Astrocyte of the cerebellum (primary cell): Measurements from ENCODE around the gene MBD3.

Experiments
- DNase-seq: peaks from one replicate; pipeline ENCODE4 v3.0.0-alpha.2; 2011; ENCODE audit warnings: low read depth
- H3K4me3 ChIP-seq: 2 replicates; pipeline ENCODE4 v1.5.1; 2011; ENCODE audit warnings: mild to moderate bottlenecking, low read depth, low read length, moderate library complexity
- CTCF ChIP-seq: IDR thresholded peaks from 2 replicates; pipeline ENCODE4 v1.5.1; 2012; ENCODE audit warnings: low read length, low read depth, moderate library complexity, mild to moderate bottlenecking; ENCODE audit errors: missing control alignments
- in situ Hi-C: cut with HindIII; loops from 2 replicates; pipeline ENCODE4 v1.10.0; 2017; ENCODE audit warnings: low sequenced_read_pairs

The MBD3 gene

GRCh38 chr19:1567116-1567847 lies 25.4 kb downstream of the MBD3 start:
- in situ Hi-C loops, result no loop called here
- H3K4me3 ChIP-seq, result peak overlapping the region; percentile 57
- no peak for DNase-seq
- no peak for TF ChIP-seq CTCF

GRCh38 chr19:1566392-1567115 lies 26.1 kb downstream of the MBD3 start:
- no peak for TF ChIP-seq CTCF
- in situ Hi-C loops, result no loop called here
- peak overlapping the region; percentile 57 for H3K4me3 ChIP-seq
- peak; percentile 56 for DNase-seq

GRCh38 chr19:1563251-1563650 lies 29.4 kb downstream of the MBD3 start:
- no peak for TF ChIP-seq CTCF
- in situ Hi-C loops, result no loop called here
- H3K4me3 ChIP-seq, result no peak overlapping the region
- DNase-seq, result no peak

GRCh38 chr19:1561236-1561842 lies 31.3 kb downstream of the MBD3 start:
- in situ Hi-C loops, result no loop called here
- DNase-seq, result no peak
- no peak overlapping the region for H3K4me3 ChIP-seq
- no peak for TF ChIP-seq CTCF

GRCh38 chr19:1560286-1560882 lies 32.3 kb downstream of the MBD3 start:
- DNase-seq, result no peak
- TF ChIP-seq CTCF, result no peak
- H3K4me3 ChIP-seq, result no peak overlapping the region
- in situ Hi-C loops, result no loop called here

DNA sequence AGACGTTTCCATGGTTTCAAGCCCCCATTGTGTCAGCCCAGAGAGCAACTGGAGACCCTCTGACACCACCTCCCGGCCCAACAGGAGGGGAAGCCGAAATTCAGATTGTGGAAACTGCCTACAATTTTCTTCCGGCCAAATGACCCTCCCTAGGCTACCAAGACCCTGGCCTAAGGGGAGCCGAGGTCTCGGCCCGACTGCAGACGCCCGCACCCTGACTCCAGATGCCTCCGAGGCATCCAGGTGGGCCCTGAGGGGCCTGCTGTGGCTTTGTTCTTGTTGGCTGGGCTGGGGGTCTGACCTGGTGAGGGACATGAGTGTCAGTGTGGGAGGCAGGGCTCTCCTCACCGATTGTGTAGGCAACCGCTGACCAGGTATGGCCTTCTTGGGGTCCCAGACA lies 34.1 kb downstream of the MBD3 start:
- DNase-seq, result no peak
- in situ Hi-C loops, result no loop called here
- no peak for TF ChIP-seq CTCF
- H3K4me3 ChIP-seq, result no peak overlapping the region
